ENCODE data around the gene TSPAN7.

DNA sequence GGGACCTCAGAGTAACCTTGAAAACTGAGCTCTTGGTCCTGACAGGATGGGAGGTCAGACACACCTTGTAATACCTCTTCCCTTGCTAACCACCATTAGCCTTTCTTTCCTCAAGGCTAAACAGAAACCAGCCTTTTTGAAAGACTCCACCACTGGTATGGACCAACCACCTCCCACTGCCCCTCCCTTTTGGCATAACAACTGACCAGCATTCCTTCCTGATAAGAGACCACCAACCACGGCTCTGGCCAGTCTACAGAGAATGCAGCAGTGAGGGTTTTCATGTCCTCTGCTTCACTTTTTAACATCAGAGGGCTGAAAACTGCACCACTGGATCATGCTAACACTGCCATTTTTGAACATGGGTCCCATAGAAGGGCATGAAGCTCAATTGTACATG, 139.7 kb downstream of the TSPAN7 start:
- TF ChIP-seq, protein P1, sequence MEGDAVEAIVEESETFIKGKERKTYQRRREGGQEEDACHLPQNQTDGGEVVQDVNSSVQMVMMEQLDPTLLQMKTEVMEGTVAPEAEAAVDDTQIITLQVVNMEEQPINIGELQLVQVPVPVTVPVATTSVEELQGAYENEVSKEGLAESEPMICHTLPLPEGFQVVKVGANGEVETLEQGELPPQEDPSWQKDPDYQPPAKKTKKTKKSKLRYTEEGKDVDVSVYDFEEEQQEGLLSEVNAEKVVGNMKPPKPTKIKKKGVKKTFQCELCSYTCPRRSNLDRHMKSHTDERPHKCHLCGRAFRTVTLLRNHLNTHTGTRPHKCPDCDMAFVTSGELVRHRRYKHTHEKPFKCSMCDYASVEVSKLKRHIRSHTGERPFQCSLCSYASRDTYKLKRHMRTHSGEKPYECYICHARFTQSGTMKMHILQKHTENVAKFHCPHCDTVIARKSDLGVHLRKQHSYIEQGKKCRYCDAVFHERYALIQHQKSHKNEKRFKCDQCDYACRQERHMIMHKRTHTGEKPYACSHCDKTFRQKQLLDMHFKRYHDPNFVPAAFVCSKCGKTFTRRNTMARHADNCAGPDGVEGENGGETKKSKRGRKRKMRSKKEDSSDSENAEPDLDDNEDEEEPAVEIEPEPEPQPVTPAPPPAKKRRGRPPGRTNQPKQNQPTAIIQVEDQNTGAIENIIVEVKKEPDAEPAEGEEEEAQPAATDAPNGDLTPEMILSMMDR (IDR thresholded peaks at IDR 0.05), result no peak
- TF ChIP-seq POLR2A (IDR thresholded peaks at IDR 0.05), result no peak

All from suprapubic skin (tissue), 3 donors.